Retinal pigment epithelial cell (primary cell): ENCODE results near the gene PLBD2.

Source experiments
- DNase-seq: peaks from one replicate; pipeline ENCODE4 v3.0.0-alpha.2; 2010; ENCODE audit warnings: low read depth
- H3K4me3 ChIP-seq: 2 replicates; pipeline ENCODE4 v1.5.1; 2011; ENCODE audit warnings: mild to moderate bottlenecking, low read length, control low read depth, moderate library complexity
- TF ChIP-seq, protein P1 (sequence below): conservative IDR thresholded peaks from 2 replicates; pipeline ENCODE4 v1.5.1; 2011; ENCODE audit warnings: low read depth, low read length, control low read depth, inconsistent platforms

The PLBD2 gene

GRCh38 chr12:113390064-113391043 is 32.0 kb downstream of the PLBD2 start:
- H3K4me3 ChIP-seq, result no peak overlapping the region
- no peak for DNase-seq
- TF ChIP-seq, protein P1, sequence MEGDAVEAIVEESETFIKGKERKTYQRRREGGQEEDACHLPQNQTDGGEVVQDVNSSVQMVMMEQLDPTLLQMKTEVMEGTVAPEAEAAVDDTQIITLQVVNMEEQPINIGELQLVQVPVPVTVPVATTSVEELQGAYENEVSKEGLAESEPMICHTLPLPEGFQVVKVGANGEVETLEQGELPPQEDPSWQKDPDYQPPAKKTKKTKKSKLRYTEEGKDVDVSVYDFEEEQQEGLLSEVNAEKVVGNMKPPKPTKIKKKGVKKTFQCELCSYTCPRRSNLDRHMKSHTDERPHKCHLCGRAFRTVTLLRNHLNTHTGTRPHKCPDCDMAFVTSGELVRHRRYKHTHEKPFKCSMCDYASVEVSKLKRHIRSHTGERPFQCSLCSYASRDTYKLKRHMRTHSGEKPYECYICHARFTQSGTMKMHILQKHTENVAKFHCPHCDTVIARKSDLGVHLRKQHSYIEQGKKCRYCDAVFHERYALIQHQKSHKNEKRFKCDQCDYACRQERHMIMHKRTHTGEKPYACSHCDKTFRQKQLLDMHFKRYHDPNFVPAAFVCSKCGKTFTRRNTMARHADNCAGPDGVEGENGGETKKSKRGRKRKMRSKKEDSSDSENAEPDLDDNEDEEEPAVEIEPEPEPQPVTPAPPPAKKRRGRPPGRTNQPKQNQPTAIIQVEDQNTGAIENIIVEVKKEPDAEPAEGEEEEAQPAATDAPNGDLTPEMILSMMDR, result no peak

GRCh38 chr12:113391145-113391544 is 32.8 kb downstream of the PLBD2 start:
- TF ChIP-seq, protein P1, result no peak
- H3K4me3 ChIP-seq, result no peak overlapping the region
- no peak for DNase-seq

DNA sequence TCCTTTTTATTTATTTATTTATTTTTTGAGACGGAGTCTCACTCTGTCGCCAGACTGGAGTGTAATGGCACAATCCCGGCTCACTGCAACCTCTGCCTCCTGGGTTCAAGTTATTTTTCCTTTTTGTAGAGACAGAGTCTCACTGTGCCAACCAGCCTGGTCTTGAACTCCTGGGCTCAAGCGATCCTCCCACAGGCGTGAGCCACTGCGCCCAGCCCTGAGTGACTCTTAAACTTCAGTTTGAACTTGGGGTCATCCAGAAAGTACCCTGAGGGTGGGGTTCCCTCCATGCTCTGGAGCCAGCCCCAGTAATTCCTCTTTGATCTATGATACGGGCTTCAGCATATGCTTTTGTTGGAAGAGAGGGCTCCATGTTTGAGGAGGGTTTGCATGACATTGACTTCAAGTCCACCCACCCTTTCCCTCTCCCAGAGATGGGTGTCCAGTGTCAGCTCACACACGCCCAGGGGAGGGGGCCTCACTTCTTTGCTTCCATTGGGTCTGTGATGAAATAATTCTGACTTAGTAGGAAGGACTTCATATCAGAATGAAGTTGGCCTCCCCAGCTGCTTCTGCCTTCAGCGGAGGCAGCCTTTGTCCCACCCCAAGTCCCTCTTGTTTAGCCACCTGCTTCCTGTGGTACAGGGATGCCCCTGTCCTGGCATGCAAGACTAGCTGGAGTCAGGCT is 33.4 kb downstream of the PLBD2 start:
- H3K4me3 ChIP-seq, result no peak overlapping the region
- TF ChIP-seq, protein P1, result no peak
- no peak for DNase-seq

- H3K4me3 ChIP-seq, result no peak overlapping the region
- TF ChIP-seq, protein P1, result no peak
- DNase-seq, result no peak
These were observed 34.1 kb downstream of the PLBD2 start for GRCh38 chr12:113392520-113392919.

- TF ChIP-seq, protein P1, result no peak
- H3K4me3 ChIP-seq, result no peak overlapping the region
- DNase-seq, result no peak
These were observed 34.7 kb downstream of the PLBD2 start for GRCh38 chr12:113392988-113393579.

DNA sequence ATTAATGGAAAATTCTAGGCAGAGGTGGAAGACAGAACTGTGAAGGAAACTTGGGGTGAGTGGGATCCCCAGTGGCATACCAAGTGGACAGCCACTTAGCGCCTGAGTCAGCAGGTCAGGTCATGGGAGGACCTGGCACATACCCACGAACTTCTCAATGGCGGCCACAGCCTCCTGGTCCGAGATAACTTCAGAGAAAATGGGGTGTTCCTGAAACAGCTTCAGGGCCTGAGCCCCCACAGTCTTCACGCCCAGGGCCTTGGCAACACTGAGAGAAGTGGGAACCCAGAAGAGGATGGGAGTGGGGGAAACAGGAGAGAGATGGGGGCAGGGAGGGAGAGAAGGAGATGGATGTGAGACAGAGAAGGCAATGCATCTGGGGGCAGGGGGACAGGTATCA is 35.4 kb downstream of the PLBD2 start:
- no peak overlapping the region for H3K4me3 ChIP-seq
- DNase-seq, result no peak
- TF ChIP-seq, protein P1, result no peak
